GM21367 (cell line): ENCODE data around the gene MOGAT1.

Source experiments
- ATAC-seq: cut with Tn5 transposase; IDR thresholded peaks from one replicate; pipeline ENCODE4 v1.9.1; 2021; ENCODE audit not compliant: unreplicated experiment

The MOGAT1 gene

GRCh38 chr2:222671259-222672067 lies at the start of gene MOGAT1:
Gene MOGAT1 (plus strand): TSS chr2:222671658. CDS start chr2:222671786, 128 bp downstream.
- ATAC-seq, result no peak

DNA sequence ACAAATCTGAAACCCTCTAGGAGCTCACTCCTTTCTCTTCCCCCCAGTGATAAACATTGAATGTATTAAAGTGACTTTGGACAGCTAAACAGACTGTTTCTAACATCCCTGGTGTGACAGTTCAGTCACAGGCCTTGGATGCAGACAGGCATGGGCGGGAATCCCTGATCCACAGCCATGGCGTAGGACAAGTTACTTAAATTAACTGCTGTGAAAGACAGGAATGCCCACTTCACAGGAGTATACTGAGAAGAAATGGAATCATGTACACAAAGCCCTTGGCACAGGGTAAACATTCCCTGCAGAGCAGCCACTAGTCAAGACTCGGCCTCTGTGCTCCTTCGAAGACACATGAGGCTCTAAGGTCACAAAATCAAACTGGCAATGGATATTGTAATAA lies 49.6 kb upstream of the MOGAT1 start:
- ATAC-seq, result no peak

DNA sequence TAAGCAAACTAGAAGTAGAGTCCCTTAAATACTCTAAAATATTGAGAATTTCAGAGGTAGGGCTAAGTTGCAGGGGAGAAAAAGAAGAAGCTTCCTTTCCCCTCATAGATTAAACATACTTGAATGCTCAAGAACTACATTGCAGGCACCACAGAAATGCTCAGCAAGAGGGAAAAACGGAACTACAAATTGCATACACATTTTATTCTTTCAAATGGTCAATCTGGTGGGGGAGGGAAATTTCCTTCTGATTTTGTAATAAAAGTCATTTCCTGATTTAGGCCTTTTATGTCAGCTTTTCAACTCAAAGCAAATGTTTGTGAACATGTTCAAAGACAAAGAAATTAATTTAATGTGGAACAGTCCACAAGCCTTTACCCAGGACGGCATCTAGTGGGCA lies 48.5 kb upstream of the MOGAT1 start:
- ATAC-seq, result no peak

GRCh38 chr2:222623756-222624309 lies 47.6 kb upstream of the MOGAT1 start:
- ATAC-seq, result no peak

DNA sequence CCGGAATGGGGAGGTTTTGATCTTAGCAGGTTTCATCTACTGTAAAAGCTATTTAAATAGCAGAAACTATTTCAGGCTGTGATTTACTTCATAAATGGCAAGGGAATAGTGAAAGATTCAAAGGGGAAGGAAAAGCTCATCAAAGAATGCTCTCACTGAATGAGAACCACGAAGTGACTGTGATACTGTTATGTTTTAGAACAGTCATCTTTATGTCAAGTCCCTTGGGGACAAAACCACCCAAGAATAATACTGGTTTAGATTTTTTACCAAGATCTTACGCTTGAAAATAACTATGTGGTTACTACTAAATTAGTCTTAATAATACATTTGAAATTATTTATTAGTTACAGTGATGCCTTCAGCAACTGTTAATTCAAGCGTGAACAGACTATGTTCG lies 43.7 kb upstream of the MOGAT1 start:
- no peak for ATAC-seq

GRCh38 chr2:222635295-222635694 lies 36.2 kb upstream of the MOGAT1 start:
- ATAC-seq, result no peak

DNA sequence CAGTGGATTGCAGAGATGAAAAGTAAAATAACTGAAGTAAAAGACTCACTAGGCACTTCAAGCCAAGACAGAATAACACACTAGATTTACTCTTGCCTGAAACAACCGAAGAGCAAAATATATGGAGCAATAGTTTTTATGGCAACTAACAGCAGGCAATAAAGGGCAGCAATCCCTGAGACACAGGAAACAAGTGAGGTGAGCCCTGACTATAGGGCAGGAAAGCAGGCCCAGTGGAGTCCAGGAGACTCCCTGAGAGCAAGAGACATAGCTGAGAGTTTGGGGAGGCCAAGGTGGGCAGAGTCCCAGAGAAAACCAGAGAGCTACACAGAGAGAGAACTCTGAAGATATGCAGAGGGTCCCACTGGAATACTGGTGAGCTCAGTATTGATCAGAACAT lies 34.4 kb upstream of the MOGAT1 start:
- ATAC-seq, result no peak

DNA sequence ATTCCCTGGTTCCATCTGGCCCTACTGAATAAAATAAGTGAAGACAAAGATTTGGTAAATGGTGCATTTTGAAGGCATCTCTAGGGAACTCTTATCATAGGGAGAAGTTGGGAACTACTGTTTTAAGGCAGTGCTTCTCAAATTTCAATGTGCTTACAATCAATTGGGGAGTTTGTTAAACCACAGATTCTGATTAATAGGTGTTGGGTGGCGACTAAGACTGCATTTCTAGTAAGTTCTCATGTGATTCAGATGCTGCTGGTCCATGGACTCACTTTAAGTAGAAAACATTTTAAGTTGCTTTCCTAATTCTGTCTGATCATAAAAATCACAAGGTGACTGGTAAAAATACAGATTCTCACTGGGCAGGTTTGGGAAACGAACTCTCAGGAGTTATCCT lies 30.1 kb upstream of the MOGAT1 start:
- no peak for ATAC-seq

DNA sequence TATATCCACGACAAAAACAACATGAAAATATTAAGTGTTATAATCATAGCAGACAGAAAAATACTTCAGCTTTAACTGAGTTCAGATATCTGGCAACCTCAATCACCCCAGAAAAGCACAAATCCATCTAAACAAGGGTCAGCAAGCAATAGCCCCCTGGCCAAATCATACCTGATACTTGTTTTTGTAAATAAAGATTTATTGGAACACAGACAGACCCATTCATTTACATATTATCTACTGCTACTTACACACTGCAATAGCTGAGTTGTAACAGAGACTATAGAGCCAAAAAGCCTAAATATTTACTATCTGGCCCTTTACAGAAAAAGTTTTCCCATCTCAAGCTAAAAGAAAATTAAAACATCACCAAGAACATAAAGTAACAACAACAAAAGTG lies 28.3 kb upstream of the MOGAT1 start:
- no peak for ATAC-seq

- ATAC-seq, result no peak
Measured at GRCh38 chr2:222646008-222646407, 25.4 kb upstream of the MOGAT1 start.

GRCh38 chr2:222649801-222650200 lies 21.7 kb upstream of the MOGAT1 start:
- no peak for ATAC-seq

DNA sequence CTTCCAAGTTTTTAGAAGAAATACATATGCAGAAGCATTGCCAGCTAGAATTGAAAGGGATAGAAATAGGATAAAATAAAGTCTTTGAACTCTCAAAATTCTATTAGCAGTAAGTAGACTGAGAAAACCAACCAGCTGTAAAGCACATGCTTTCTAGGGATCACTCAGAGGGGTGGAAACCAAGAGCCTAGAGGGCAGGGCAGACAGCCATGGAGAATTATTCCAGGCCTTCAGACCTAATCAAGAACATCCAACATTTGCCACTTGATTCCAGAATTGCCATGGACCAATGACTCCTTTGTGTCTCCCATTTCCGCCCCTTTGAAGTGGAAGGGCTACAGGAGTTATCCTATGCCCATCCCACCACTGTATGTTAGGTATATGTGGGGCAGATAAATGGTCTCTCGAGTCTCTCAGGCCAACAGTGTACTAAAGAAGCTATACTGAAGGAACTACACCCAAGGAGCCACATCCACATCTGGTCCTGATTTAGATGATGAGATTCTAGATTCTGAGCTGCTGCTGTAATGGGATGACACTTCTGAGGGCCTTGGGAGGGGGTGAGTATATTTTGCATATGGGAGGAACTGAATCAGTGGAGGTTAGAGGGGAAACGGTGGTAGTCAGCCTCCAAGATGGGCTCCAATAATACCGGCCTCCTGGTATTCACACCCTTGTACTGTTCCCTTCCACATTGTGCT lies 19.6 kb upstream of the MOGAT1 start:
- no peak for ATAC-seq

GRCh38 chr2:222652491-222653255 lies 18.8 kb upstream of the MOGAT1 start:
- no peak for ATAC-seq

DNA sequence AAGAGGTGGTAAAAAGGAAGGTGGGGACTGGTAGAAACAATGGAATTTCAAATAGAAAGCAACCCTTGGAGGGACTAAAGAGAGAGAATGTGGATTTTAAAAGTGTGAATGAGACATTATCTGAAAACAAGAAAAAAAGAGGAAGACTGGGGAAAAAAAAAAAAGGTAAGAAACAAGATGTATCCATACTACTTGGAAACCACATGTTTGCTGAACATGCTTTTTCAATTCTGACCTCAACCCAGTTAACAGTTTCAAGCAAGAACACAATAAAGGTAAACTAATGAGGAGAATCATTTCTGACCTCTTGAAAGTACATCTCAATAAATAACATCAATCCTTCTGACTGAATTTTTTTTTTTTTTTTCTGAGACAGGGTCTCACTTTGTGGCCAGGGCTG lies 18.2 kb upstream of the MOGAT1 start:
- ATAC-seq, result no peak

GRCh38 chr2:222655787-222656525 lies 15.5 kb upstream of the MOGAT1 start, which contains the start of gene FARSB:
Gene FARSB (minus strand): TSS chr2:222656092. CDS start chr2:222656073, 19 bp downstream.
- ATAC-seq, result peak; percentile 88

DNA sequence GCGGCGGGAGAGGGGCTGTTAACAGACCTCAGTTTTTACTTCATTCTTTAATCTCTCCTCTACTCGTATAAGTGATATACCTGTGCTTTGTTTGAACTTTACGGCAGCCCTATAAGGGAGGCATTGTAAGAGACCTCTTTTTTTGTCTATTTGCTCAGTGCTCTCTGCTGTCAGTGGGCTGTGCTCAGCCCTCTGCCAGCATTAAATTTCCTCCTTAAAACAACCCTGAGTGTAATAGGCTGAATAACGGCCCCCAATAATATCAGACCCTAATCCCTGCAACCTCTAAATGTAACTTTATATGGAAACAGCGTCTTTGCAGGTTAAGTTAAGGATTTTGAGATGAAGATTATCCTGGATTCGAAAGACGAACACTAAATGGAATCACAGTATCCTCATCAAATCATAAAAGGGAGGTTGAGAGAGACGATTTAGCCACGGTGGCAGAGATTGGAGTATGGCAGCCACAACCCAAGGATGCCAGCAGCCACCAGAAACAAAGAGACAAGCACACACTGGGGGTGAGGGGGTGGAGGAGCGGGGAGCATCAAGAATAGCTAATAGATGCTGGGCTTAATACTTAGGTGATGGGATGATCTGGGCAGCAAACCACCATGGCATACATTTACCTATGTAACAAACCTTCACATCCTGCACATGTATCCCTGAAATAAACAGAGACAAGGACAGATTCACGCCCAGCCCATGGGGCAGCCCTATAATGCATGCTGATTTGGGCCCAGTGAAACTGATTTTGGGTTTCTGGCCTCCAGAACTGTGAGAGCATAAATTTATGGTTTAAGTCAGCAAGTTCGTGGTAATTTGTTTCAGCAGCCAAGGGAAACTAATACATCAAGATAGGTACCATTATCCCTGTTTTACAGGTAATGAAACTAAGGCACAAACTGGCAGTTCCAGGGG lies 14.7 kb upstream of the MOGAT1 start:
- ATAC-seq, result peak; percentile 6

- no peak for ATAC-seq
Measured at GRCh38 chr2:222663479-222663878, 8.0 kb upstream of the MOGAT1 start.

DNA sequence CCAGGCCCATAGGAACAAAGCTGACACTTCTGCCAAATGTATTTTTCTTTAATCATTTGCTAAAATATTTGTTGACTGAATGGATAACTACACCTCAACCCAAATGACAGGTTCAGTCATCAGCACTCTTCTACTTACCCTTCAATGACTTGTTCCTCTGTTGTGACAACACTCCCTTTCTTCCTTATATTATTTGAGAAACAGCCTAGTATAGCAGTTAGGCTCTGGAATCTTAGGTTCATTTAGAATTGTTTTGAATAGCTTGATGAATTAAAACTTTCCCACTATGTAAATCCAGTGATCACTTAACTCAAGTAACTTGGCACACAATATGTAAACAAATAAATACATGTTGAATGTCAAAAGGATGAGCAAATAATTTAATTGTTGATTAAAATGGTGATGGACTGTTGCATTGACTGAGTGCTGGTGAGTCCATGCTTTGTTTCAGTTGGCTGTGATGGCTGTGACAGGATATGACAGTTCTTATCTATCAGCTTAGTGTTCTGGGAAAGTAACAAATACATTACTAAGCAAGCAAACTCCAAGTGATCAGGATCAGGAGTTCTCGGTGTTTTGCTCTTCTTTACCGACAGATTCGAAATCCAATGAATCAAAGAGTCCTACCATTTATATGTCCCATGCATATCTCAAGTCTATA lies 2.8 kb upstream of the MOGAT1 start:
- no peak for ATAC-seq

GRCh38 chr2:222669353-222669752 lies 2.1 kb upstream of the MOGAT1 start:
- ATAC-seq, result no peak
